GM19397 (cell line): Measurements from ENCODE around the gene NYAP1.
"Not testable (repeated sequence)": the region's sequence is repeated elsewhere in the genome, so short reads cannot be mapped to it uniquely, and the experiment has no call there.

Source experiments
- ATAC-seq: cut with Tn5 transposase; IDR thresholded peaks from one replicate; pipeline ENCODE4 v1.9.1; 2021; ENCODE audit warnings: mild to moderate bottlenecking, moderate library complexity; ENCODE audit not compliant: unreplicated experiment

The NYAP1 gene

GRCh38 chr7:100509231-100509630 is 25.5 kb downstream of the NYAP1 start:
- no peak for ATAC-seq

GRCh38 chr7:100510437-100511239 is 26.9 kb downstream of the NYAP1 start:
- no peak for ATAC-seq

GRCh38 chr7:100513212-100513810 is 29.6 kb downstream of the NYAP1 start:
- no peak for ATAC-seq

DNA sequence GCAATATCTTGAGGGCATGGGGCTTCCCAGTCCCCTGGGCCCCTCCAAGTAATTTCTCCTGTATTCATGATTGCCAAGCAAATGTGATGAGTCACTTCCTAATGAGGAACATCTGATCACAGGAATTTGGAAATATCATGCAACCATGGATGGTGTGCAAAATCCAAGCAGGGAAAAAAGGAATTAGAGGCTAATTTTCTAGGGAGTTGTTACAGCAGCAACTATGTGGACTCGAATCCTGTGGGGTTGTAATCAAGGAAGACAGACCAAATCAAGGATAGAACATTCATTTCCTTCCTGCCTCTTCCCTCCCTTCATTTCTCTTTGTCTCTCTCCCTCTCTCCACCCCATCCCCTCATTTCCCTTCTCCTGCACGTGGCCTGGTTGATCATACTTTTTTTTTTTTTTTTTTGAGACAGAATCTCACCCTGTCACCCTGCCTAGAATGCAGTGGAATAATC is 31.4 kb downstream of the NYAP1 start:
- ATAC-seq = no peak

DNA sequence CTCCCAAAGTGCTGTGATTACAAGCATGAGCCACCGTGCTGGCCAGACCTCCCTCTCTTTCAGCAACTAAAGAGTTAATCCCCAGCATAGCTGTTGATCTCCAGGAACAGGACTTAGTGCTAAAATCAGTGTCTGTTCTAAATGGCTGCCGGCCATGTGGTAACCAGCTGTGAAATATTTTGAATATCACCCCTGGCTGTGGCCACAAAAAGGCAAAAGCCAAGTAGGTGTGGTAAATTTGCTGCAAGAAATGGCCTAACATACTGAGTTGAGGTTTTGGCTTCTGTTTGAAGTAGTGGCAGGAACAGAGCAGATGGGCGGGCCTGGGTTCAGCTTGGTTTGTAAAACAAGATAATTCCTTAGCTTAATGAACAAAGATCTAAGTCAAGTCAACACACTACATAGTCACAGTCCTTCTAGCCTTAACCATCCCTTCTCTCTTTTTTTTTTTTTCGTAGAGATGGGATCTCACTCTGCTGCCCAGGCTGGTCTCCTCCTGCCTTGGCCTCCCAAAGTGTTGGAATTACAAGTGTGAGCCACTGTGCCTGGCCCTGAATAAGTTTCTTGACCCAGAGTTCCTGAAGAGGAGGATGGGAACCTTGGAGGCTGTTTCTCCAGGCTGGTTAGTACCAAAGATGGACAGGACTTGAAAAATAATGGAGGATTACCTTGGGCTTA is 32.5 kb downstream of the NYAP1 start:
- ATAC-seq = no peak

DNA sequence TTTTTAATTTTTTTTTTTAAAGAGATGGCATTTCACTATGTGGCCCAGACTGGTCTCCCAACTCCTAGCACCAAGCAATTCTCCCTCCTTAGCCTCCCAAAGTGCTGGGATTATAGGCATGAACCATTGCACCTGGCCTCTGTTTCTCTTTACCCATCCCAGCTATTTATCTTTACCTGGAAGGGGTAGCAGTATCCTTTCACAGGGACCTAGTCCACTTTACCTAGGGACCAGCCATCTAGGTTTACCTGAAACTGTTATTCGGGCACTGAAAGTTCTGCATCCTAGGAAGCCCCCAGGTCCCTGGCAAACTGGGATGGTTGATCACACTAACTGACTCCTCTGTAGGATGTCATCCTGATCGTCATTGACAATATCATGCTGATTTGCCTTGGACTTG is 33.6 kb downstream of the NYAP1 start:
- no peak for ATAC-seq

GRCh38 chr7:100519580-100519979 is 35.9 kb downstream of the NYAP1 start:
- no peak for ATAC-seq

GRCh38 chr7:100520138-100520537 is 36.4 kb downstream of the NYAP1 start:
- ATAC-seq = no peak

- ATAC-seq = no peak
These were observed 37.3 kb downstream of the NYAP1 start for GRCh38 chr7:100521076-100521475.

DNA sequence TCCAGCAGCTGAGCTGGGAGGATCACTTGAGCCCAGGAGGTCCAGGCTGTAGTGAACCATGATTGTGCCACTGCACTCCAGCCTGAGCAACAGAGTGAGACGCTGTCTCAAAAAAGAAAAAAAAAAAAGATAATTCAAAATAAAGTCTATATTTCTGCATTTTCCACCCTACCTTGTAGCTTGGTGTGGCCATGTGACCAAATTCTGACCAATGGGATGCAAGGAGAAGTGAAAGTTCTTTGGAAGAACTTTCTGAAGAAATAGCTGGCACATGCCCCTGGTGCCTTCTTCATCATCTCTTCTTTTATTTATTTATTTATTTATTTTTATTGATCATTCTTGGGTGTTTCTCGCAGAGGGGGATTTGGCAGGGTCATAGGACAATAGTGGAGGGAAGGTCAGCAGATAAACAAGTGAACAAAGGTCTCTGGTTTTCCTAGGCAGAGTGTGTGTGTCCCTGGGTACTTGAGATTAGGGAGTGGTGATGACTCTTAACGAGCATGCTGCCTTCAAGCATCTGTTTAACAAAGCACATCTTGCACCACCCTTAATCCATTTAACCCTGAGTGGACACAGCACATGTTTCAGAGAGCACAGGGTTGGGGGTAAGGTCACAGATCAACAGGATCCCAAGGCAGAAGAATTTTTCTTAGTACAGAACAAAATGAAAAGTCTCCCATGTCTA is 38.3 kb downstream of the NYAP1 start:
- not testable (repeated sequence) for ATAC-seq

- ATAC-seq = not testable (repeated sequence)
These were observed 39.5 kb downstream of the NYAP1 start for GRCh38 chr7:100523192-100523591.

DNA sequence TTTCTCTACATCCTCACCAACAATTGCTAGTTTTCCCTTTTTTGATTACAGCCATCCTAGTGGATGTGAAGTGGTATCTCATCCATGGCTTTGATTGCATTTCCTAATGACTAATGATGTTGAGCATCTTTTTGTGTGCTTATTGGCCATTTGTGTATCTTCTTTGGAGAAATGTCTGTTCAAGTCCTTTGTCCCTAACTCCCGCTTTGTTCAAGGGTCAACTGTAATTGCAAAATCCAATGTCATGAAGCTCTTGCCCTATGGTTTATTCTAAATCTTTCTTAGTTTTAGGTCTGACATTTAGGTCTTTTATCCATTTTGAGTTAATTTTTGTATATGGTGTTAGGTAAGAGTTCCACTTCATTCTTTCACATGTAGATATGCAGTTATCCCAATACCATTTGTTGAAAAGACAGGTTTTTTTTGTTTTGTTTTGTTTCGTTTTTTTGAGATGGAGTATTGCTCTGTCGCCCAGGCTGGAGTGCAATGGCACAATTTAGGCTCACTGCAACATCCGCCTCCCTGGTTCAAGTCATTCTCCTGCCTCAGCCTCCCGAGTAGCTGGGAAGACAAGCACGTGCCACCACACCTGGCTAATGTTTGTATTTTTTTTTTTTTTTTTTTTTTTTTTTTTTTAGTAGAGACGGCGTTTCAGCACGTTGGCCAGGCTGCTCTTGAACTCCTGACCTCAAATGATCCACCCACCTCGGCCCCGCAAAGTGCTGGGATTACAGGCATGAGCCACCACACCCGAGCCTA is 44.6 kb downstream of the NYAP1 start:
- not testable (repeated sequence) for ATAC-seq

- no peak for ATAC-seq
These were observed 48.7 kb downstream of the NYAP1 start for GRCh38 chr7:100532165-100533022.

GRCh38 chr7:100535982-100536381 is 52.3 kb downstream of the NYAP1 start:
- ATAC-seq = not testable (repeated sequence)

- ATAC-seq = not testable (repeated sequence)
These were observed 53.0 kb downstream of the NYAP1 start for GRCh38 chr7:100536695-100537094.

GRCh38 chr7:100538348-100538653 is 54.6 kb downstream of the NYAP1 start:
- ATAC-seq = no peak

GRCh38 chr7:100538654-100539435 is 55.1 kb downstream of the NYAP1 start, which contains the start of gene AGFG2:
TSS of gene AGFG2 (plus strand) at chr7:100539203. CDS start at chr7:100539347, 144 bp downstream.
- peak; percentile 96 for ATAC-seq

DNA sequence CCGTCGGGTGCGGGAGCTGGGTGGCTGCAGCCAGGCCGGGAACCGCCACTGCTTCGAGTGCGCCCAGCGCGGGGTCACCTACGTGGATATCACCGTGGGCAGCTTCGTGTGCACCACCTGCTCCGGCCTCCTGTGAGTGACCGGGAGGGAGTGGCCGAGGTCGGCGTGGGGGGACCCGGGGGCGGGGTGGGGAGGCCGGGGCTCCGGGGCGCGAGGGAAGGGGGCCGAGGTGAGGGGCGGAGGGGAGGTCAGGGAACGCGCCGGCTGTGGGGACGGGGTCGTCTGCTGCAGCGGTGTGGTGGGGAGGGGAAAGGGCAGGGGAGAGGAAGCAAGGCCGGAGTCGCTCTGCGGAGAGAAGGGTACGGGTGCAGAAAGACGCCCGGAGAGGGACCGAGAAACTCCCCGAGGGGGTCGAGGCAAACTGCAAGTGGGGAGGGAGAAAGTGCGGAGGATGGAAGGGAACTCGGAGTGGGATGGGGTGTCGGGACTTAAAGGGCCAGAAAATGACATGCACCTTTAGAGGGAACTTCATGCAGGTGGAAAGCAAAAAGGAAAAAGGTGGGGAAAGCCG is 55.8 kb downstream of the NYAP1 start:
- no peak for ATAC-seq
